Neural cell (in vitro differentiated cells): ENCODE measurements around the gene TSPAN33. TPM values are rescaled to one million over a fixed set of nuclear protein-coding genes. Genes with fewer than 3 reads are reported as not detected.
"Not testable (repeated sequence)": the region's sequence is repeated elsewhere in the genome, so short reads cannot be mapped to it uniquely, and the experiment has no call there.

Source experiments
- H2AFZ ChIP-seq: fragments of 200-600, 300-800 bp; sonication (generic), shearing (Covaris generic); 2 replicates; pipeline ENCODE4 v1.6.0; 2014; ENCODE audit warnings: low read depth, mild to moderate bottlenecking, antibody characterized with exemption, low read length, moderate library complexity
- H3F3A ChIP-seq: fragments of 200-600 bp; shearing (Covaris generic); 2 replicates; pipeline ENCODE4 v1.6.1; 2016; ENCODE audit warnings: mild to moderate bottlenecking, moderate library complexity, mixed read lengths, antibody characterized with exemption, low read length; ENCODE audit not compliant: insufficient read depth, poor library complexity, severe bottlenecking
- H3K27ac ChIP-seq: fragments of 200-600, 300-800 bp; sonication (generic), shearing (Covaris generic); 2 replicates; pipeline ENCODE4 v1.5.1; 2014; ENCODE audit warnings: mild to moderate bottlenecking, low read length, moderate library complexity
- H3K27me3 ChIP-seq: fragments of 300-800, 200-600 bp; sonication (generic), shearing (Covaris generic); 2 replicates; pipeline ENCODE4 v1.6.0; 2014; ENCODE audit warnings: mild to moderate bottlenecking, low read depth, low read length, moderate library complexity; ENCODE audit not compliant: insufficient read depth
- H3K36me3 ChIP-seq: fragments of 300-800, 200-600 bp; sonication (generic), shearing (Covaris generic); 2 replicates; pipeline ENCODE4 v1.5.1; 2014; ENCODE audit warnings: mild to moderate bottlenecking, antibody characterized with exemption, low read length, moderate library complexity; ENCODE audit not compliant: insufficient read depth
- H3K4me2 ChIP-seq: fragments of 300-800, 200-600 bp; sonication (generic), shearing (Covaris generic); 2 replicates; pipeline ENCODE4 v1.6.0; 2014; ENCODE audit warnings: mild to moderate bottlenecking, low read length
- H3K4me3 ChIP-seq: fragments of 300-800, 200-600 bp; sonication (generic), shearing (Covaris generic); 2 replicates; pipeline ENCODE4 v1.5.1; 2014; ENCODE audit warnings: mild to moderate bottlenecking, low read length, moderate library complexity
- H3K79me2 ChIP-seq: fragments of 200-600 bp; shearing (Covaris generic); replicated peaks from 2 replicates; pipeline ENCODE4 v1.6.0; 2014; ENCODE audit warnings: mild to moderate bottlenecking, low read length, moderate library complexity; ENCODE audit not compliant: insufficient read depth
- H3K9ac ChIP-seq: fragments of 300-800, 200-600 bp; sonication (generic), shearing (Covaris generic); 2 replicates; pipeline ENCODE4 v1.6.1; 2016; ENCODE audit warnings: mild to moderate bottlenecking, low read length, mixed read lengths
- H3K9me2 ChIP-seq: fragments of 200-600 bp; shearing (Covaris generic); 2 replicates; pipeline ENCODE4 v1.6.1; 2016; ENCODE audit warnings: mild to moderate bottlenecking, low read length, mixed read lengths; ENCODE audit not compliant: insufficient read depth
- H3K9me3 ChIP-seq: fragments of 200-600, 300-800 bp; sonication (generic), shearing (Covaris generic); 2 replicates; pipeline ENCODE4 v1.6.1; 2016; ENCODE audit warnings: mild to moderate bottlenecking, mixed run types, low read length, moderate library complexity, mixed read lengths
- H4K20me1 ChIP-seq: fragments of 200-600 bp; shearing (Covaris generic); 2 replicates; pipeline ENCODE4 v1.6.1; 2016; ENCODE audit warnings: mild to moderate bottlenecking, mixed run types; ENCODE audit not compliant: insufficient read depth
- CTCF ChIP-seq: fragments of 450-650 bp; IDR thresholded peaks from 2 replicates; pipeline ENCODE4 v1.5.1; 2014; ENCODE audit warnings: antibody characterized with exemption, mild to moderate bottlenecking, moderate library complexity; ENCODE audit not compliant: poor library complexity, severe bottlenecking
- POLR2AphosphoS5 ChIP-seq: IDR thresholded peaks from 2 replicates; pipeline ENCODE4 v1.6.1; 2012
- SMC3 ChIP-seq: fragments of 450-650 bp; conservative IDR thresholded peaks from 2 replicates; pipeline ENCODE4 v1.6.1; 2014; ENCODE audit warnings: antibody characterized with exemption, mild to moderate bottlenecking, moderate library complexity; ENCODE audit not compliant: poor library complexity
- polyA plus RNA-seq: library from polyadenylated mRNA; depleted of rRNA; stranded (reverse); fragments of >200 nt; gene quantifications from 2 replicates; pipeline ENCODE4 v1.2.3, GENCODE V29; 2014

The TSPAN33 gene
- polyA plus RNA-seq, 1 donor from 2014 or later: 2.5 TPM

- no peak overlapping the region for H3K27ac ChIP-seq
- H3K79me2 ChIP-seq: no peaks in the 10 kb centered on the region
- H3K27me3 ChIP-seq: no peaks in the 10 kb centered on the region
- H2AFZ ChIP-seq: no peak overlapping the region
- no peaks in the 10 kb centered on the region for H4K20me1 ChIP-seq
- H3K4me2 ChIP-seq: no peak overlapping the region
- H3K9me2 ChIP-seq: no peaks in the 10 kb centered on the region
- TF ChIP-seq SMC3 (no peak), POLR2AphosphoS5 (no peak), CTCF (peak; percentile 29)
- H3K4me3 ChIP-seq: no peak overlapping the region
- H3K36me3 ChIP-seq: no peaks in the 10 kb centered on the region
- H3K9ac ChIP-seq: no peak overlapping the region
- H3F3A ChIP-seq: no peaks in the 10 kb centered on the region
- no peaks in the 10 kb centered on the region for H3K9me3 ChIP-seq
Observed at GRCh38 chr7:129213828-129214227, 69.3 kb downstream of the TSPAN33 start.

GRCh38 chr7:129215691-129216090, 71.2 kb downstream of the TSPAN33 start:
- not testable (repeated sequence) for H4K20me1 ChIP-seq, H3K27ac ChIP-seq, H3K9ac ChIP-seq, H3K9me3 ChIP-seq, H2AFZ ChIP-seq, H3K4me2 ChIP-seq, H3K9me2 ChIP-seq, H3K27me3 ChIP-seq, H3K79me2 ChIP-seq, H3K36me3 ChIP-seq, H3F3A ChIP-seq, H3K4me3 ChIP-seq

GRCh38 chr7:129216101-129216715, 71.7 kb downstream of the TSPAN33 start:
- not testable (repeated sequence) for H3K9me3 ChIP-seq, H3K36me3 ChIP-seq, H3K9me2 ChIP-seq, H3K9ac ChIP-seq, H3K4me2 ChIP-seq, H3K79me2 ChIP-seq, H4K20me1 ChIP-seq, H3F3A ChIP-seq, H3K27ac ChIP-seq, H2AFZ ChIP-seq, H3K27me3 ChIP-seq, H3K4me3 ChIP-seq

GRCh38 chr7:129216821-129217416, 72.4 kb downstream of the TSPAN33 start:
- not testable (repeated sequence) for H3K9me2 ChIP-seq, H3K27me3 ChIP-seq, H3K36me3 ChIP-seq, H3K4me2 ChIP-seq, H3F3A ChIP-seq, H3K4me3 ChIP-seq, H3K9ac ChIP-seq, H3K27ac ChIP-seq, H3K9me3 ChIP-seq, H3K79me2 ChIP-seq, H2AFZ ChIP-seq, H4K20me1 ChIP-seq
